Measurements from ENCODE around the gene CAMK2A.

The CAMK2A gene

DNA sequence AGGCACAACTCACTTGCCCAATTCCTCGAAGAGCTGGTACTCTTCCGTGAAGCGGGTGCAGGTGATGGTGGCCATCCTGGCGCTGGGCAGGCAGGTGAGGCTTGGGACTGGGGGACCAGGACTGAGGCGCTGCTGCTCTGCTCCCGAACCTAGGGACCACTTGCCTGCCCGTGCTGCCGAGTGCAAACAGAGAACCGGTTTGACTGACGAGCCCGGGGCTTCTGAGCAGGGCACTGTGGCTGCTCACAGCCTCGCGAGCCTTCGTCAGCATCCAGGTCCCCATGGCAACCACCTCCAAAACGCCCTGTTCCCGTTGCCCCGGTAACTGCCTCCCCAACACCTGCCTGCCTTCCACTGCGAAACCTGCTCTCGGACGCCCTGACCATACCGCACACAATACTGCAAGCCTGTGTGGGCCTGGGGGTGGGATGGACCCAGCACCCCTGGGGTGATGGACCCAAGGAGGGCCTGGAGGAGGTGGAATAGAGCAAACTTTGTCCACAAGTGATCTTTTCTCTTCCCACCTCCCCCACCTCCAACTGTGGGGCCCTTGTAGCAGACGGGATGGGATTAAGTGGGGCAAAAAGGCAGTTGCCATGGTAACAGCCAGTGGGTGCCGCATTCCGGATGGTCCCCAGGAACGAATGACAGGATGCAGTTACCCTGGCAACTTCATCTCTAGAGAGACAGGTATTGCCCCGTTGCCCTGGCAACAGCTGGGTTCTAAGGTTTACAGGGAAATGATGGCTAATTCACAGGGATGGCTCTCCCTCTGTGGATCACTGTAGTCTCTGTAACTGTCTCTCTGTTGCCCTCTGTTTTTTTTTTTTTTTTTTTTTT is at the start of gene CAMK2A:
Gene CAMK2A (minus strand): TSS at position 223 of the 840 bp plus-strand sequence. CDS start 148 bp downstream, at position 75.
- Mint-ChIP-seq H3K36me3 (no peaks in the 10 kb centered on the region), H3K4me3 (no peak within 1 kb of the TSS), H3K4me1 (no peaks in the 10 kb centered on the region), H3K27me3 (peaks cover 6 to 17% of the 10 kb centered on the region in 2 donors), H3K27ac (no peak within 1 kb of the TSS), H3K9me3 (no peaks in the 10 kb centered on the region)
- no peak for ATAC-seq (replicated peaks)
- no peak for DNase-seq

- ATAC-seq (replicated peaks) (no peak), DNase-seq (no peak)
- H3K4me1 Mint-ChIP-seq = peaks cover 25 to 34% of the 10 kb centered on the region in 2 donors
- no peak overlapping the region for H3K27ac Mint-ChIP-seq
- no peak overlapping the region for H3K4me3 Mint-ChIP-seq
- H3K27me3 Mint-ChIP-seq = no peaks in the 10 kb centered on the region
- no peaks in the 10 kb centered on the region for H3K9me3 Mint-ChIP-seq
- H3K36me3 Mint-ChIP-seq = no peaks in the 10 kb centered on the region
Measured at GRCh38 chr5:150339165-150339564, 49.6 kb upstream of the CAMK2A start.

DNA sequence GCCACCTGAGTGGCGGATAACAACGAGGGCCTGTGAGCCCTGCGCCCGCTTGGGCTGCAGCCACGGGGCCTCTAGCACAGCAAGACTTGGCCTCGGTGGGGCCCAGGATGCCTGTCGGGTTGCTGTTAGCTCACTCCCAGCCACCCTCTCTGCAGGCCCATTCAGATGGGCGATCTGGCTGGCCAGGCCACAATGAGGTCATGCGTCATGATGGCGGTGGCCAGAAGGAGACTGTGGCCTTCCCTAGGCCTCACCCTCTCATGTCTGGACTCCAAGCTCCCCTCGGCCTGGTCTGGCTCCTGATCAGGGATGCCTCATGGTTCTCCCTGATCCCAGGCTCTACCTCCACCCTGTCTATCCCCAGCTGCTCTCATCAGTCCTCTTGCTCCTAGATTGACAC is 49.0 kb upstream of the CAMK2A start:
- Mint-ChIP-seq H3K9me3 (no peaks in the 10 kb centered on the region), H3K4me1 (peaks cover 25 to 34% of the 10 kb centered on the region in 2 donors), H3K4me3 (no peak overlapping the region), H3K27ac (no peak overlapping the region), H3K36me3 (no peaks in the 10 kb centered on the region), H3K27me3 (no peaks in the 10 kb centered on the region)
- no peak for ATAC-seq (replicated peaks)
- DNase-seq = no peak

- no peak for ATAC-seq (replicated peaks)
- no peaks in the 10 kb centered on the region for H3K27me3 Mint-ChIP-seq
- no peaks in the 10 kb centered on the region for H3K9me3 Mint-ChIP-seq
- H3K4me3 Mint-ChIP-seq = no peak overlapping the region
- H3K36me3 Mint-ChIP-seq = no peaks in the 10 kb centered on the region
- H3K4me1 Mint-ChIP-seq = peaks cover 11 to 19% of the 10 kb centered on the region in 2 donors
- DNase-seq = no peak
- no peak overlapping the region for H3K27ac Mint-ChIP-seq
Measured at GRCh38 chr5:150335778-150336177, 46.2 kb upstream of the CAMK2A start.

- Mint-ChIP-seq H3K9me3 (no peaks in the 10 kb centered on the region), H3K36me3 (no peaks in the 10 kb centered on the region)
Measured at GRCh38 chr5:150333400-150333799, 43.8 kb upstream of the CAMK2A start.

GRCh38 chr5:150329881-150330876 is 40.6 kb upstream of the CAMK2A start:
- H3K36me3 Mint-ChIP-seq = no peaks in the 10 kb centered on the region
- no peak for DNase-seq
- no peak overlapping the region for H3K4me3 Mint-ChIP-seq
- no peaks in the 10 kb centered on the region for H3K4me1 Mint-ChIP-seq
- H3K9me3 Mint-ChIP-seq = no peaks in the 10 kb centered on the region
- no peak for ATAC-seq (replicated peaks)
- H3K27me3 Mint-ChIP-seq = peaks cover 12 to 17% of the 10 kb centered on the region in 2 donors
- H3K27ac Mint-ChIP-seq = peak overlapping the region; percentile 16

More at GRCh38 chr5:150333400-150333799, 43.8 kb upstream of the CAMK2A start:
- H3K4me1 Mint-ChIP-seq = no peaks in the 10 kb centered on the region
- H3K27ac Mint-ChIP-seq = no peak overlapping the region
- ATAC-seq (replicated peaks) (no peak), DNase-seq (no peak)
- H3K27me3 Mint-ChIP-seq = peaks cover 0 to 4% of the 10 kb centered on the region in 2 donors
- no peak overlapping the region for H3K4me3 Mint-ChIP-seq

GRCh38 chr5:150329038-150329437 is 39.5 kb upstream of the CAMK2A start:
- no peaks in the 10 kb centered on the region for H3K4me1 Mint-ChIP-seq
- H3K27ac Mint-ChIP-seq = no peak overlapping the region
- peaks cover 15 to 17% of the 10 kb centered on the region in 2 donors for H3K27me3 Mint-ChIP-seq
- H3K4me3 Mint-ChIP-seq = no peak overlapping the region
- DNase-seq = no peak
- H3K9me3 Mint-ChIP-seq = no peaks in the 10 kb centered on the region
- no peak for ATAC-seq (replicated peaks)
- no peaks in the 10 kb centered on the region for H3K36me3 Mint-ChIP-seq

- DNase-seq (no peak), ATAC-seq (replicated peaks) (no peak)
- peaks cover 15 to 17% of the 10 kb centered on the region in 2 donors for H3K27me3 Mint-ChIP-seq
- no peaks in the 10 kb centered on the region for H3K4me1 Mint-ChIP-seq
- no peaks in the 10 kb centered on the region for H3K36me3 Mint-ChIP-seq
- no peak overlapping the region for H3K4me3 Mint-ChIP-seq
- H3K27ac Mint-ChIP-seq = no peak overlapping the region
- H3K9me3 Mint-ChIP-seq = no peaks in the 10 kb centered on the region
Measured at GRCh38 chr5:150328515-150328914, 38.9 kb upstream of the CAMK2A start.

DNA sequence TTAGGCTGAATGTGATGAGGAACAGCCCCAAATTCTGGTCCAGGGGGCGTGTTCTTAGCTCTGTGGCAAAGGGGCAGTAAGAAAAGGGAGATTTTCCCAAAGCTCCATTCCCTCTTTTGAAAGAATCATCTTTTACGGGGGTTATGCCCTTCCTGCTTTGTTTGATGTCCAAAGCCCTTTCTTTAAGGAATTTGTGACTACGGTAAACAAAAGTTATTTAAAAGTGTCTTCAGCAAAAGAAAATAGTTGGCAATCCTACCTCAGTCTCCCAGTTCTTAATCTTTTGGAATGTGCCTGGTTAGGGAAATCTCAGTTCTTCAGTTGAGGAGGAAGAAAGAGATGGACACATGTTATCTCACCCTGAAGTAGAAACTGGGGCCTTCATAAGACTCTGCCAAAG is 37.6 kb upstream of the CAMK2A start:
- Mint-ChIP-seq H3K9me3 (no peaks in the 10 kb centered on the region), H3K4me1 (no peaks in the 10 kb centered on the region), H3K27me3 (peaks cover 15 to 17% of the 10 kb centered on the region in 2 donors), H3K4me3 (no peak overlapping the region), H3K27ac (no peak overlapping the region), H3K36me3 (no peaks in the 10 kb centered on the region)
- DNase-seq = no peak
- ATAC-seq (replicated peaks) = no peak

GRCh38 chr5:150326707-150327106 is 37.1 kb upstream of the CAMK2A start:
- Mint-ChIP-seq H3K4me1 (no peaks in the 10 kb centered on the region), H3K36me3 (no peaks in the 10 kb centered on the region), H3K9me3 (no peaks in the 10 kb centered on the region), H3K4me3 (no peak overlapping the region), H3K27me3 (peaks cover 15 to 17% of the 10 kb centered on the region in 2 donors), H3K27ac (no peak overlapping the region)
- DNase-seq (no peak), ATAC-seq (replicated peaks) (no peak)

GRCh38 chr5:150325426-150325825 is 35.9 kb upstream of the CAMK2A start:
- H3K4me1 Mint-ChIP-seq = no peaks in the 10 kb centered on the region
- H3K36me3 Mint-ChIP-seq = no peaks in the 10 kb centered on the region
- H3K4me3 Mint-ChIP-seq = no peak overlapping the region
- DNase-seq (no peak), ATAC-seq (replicated peaks) (no peak)
- no peaks in the 10 kb centered on the region for H3K9me3 Mint-ChIP-seq
- H3K27me3 Mint-ChIP-seq = peaks cover 15 to 17% of the 10 kb centered on the region in 2 donors
- H3K27ac Mint-ChIP-seq = no peak overlapping the region

DNA sequence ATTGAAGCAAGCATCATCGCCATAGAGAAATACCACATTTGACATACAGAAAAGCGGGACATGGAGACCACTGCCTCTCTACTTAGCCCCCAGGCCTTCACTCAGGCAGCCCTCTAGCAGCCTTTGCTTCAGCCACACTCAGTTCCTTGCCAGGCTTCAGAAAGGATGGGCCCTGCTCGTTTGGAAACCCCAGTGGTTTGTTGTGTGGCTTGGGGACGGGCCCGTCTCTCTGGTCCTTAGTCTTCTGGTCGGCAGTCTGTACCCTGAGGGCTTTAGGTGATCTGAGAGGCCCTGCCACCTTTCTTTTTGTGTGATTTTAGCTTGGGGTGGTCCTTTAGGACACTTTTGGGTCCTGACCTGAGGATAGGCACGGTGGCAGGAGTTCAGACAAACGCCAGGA is 34.2 kb upstream of the CAMK2A start:
- H3K27me3 Mint-ChIP-seq = peaks cover 14 to 15% of the 10 kb centered on the region in 2 donors
- H3K4me3 Mint-ChIP-seq = no peak overlapping the region
- H3K36me3 Mint-ChIP-seq = no peaks in the 10 kb centered on the region
- no peaks in the 10 kb centered on the region for H3K4me1 Mint-ChIP-seq
- DNase-seq (no peak), ATAC-seq (replicated peaks) (no peak)
- no peaks in the 10 kb centered on the region for H3K9me3 Mint-ChIP-seq
- no peak overlapping the region for H3K27ac Mint-ChIP-seq

- H3K27ac Mint-ChIP-seq = no peak overlapping the region
- no peak overlapping the region for H3K4me3 Mint-ChIP-seq
- H3K36me3 Mint-ChIP-seq = no peaks in the 10 kb centered on the region
- no peaks in the 10 kb centered on the region for H3K4me1 Mint-ChIP-seq
- ATAC-seq (replicated peaks) (no peak), DNase-seq (no peak)
- peaks cover 18 to 22% of the 10 kb centered on the region in 2 donors for H3K27me3 Mint-ChIP-seq
- no peaks in the 10 kb centered on the region for H3K9me3 Mint-ChIP-seq
Measured at GRCh38 chr5:150323092-150323491, 33.5 kb upstream of the CAMK2A start.

GRCh38 chr5:150322202-150322601 is 32.6 kb upstream of the CAMK2A start:
- Mint-ChIP-seq H3K27ac (no peak overlapping the region), H3K27me3 (peaks cover 17 to 20% of the 10 kb centered on the region in 2 donors), H3K4me3 (no peak overlapping the region), H3K36me3 (no peaks in the 10 kb centered on the region), H3K9me3 (no peaks in the 10 kb centered on the region), H3K4me1 (no peaks in the 10 kb centered on the region)
- ATAC-seq (replicated peaks) (no peak), DNase-seq (no peak)
